Lung (tissue), 12 donors: Measurements from ENCODE around the gene CELA2B. TPM values are rescaled to one million over a fixed set of nuclear protein-coding genes. Genes with fewer than 3 reads are reported as not detected.

Experiments
- ATAC-seq: fragments of 200-7000 bp; cut with Tn5 transposase; one replicate; pipeline ENCODE4 v1.9.1; 2020; ENCODE audit warnings: moderate number of reproducible peaks; ENCODE audit not compliant: insufficient read depth, low FRiP score
- DNase-seq, 3 donors: peaks; one replicate each; pipeline ENCODE4 v3.0.0-alpha.2; 2013 to 2017
- H3K27ac ChIP-seq, 2 donors: one replicate each; pipeline ENCODE4 v1.5.1; 2013; ENCODE audit warnings: mild to moderate bottlenecking in 2 of 2, moderate library complexity in 2 of 2, control low read depth in 1 of 2, inconsistent platforms in 1 of 2, low read depth in 1 of 2, low read length in 1 of 2
- H3K27me3 ChIP-seq, 3 donors: one replicate each; pipeline ENCODE4 v1.5.1; 2013; ENCODE audit warnings: low read length in 2 of 3; ENCODE audit not compliant: control insufficient read depth in 3 of 3, insufficient read depth in 3 of 3
- H3K36me3 ChIP-seq, 4 donors: one replicate each; pipeline ENCODE4 v1.5.1; 2013; ENCODE audit warnings: low read length in 4 of 4, mild to moderate bottlenecking in 1 of 4, moderate library complexity in 1 of 4; ENCODE audit not compliant: control insufficient read depth in 4 of 4, insufficient read depth in 4 of 4
- H3K4me1 ChIP-seq, 5 donors: one replicate each; pipeline ENCODE4 v1.5.1; 2013; ENCODE audit warnings: low read length in 5 of 5, mild to moderate bottlenecking in 2 of 5, moderate library complexity in 1 of 5; ENCODE audit not compliant: control insufficient read depth in 5 of 5, insufficient read depth in 5 of 5
- H3K4me3 ChIP-seq: one replicate; pipeline ENCODE4 v1.5.1; 2013; ENCODE audit warnings: mild to moderate bottlenecking, control low read depth, moderate library complexity
- H3K9ac ChIP-seq, 2 donors: one replicate each; pipeline ENCODE4 v1.5.1; 2013; ENCODE audit warnings: low read length in 2 of 2, control low read depth in 1 of 2; ENCODE audit not compliant: insufficient read depth in 1 of 2
- H3K9me3 ChIP-seq, 4 donors: one replicate each; pipeline ENCODE4 v1.5.1; 2013; ENCODE audit warnings: low read length in 3 of 4, mild to moderate bottlenecking in 1 of 4, moderate library complexity in 1 of 4; ENCODE audit not compliant: control insufficient read depth in 4 of 4, insufficient read depth in 3 of 4
- CTCF ChIP-seq: IDR thresholded peaks from 2 replicates; pipeline ENCODE4 v1.5.1; 2012; ENCODE audit warnings: mild to moderate bottlenecking; ENCODE audit errors: control extremely low read depth, extremely low read depth
- WGBS, 2 donors: extraction: QIAGEN DNeasy Blood & Tissue Kit; methylation state at CpG; one replicate each; pipeline ENCODE4 v1.1.7; 2013; 5-methylcytosine and 5-hydroxymethylcytosine counted together
- polyA plus RNA-seq, 2 donors: library from polyadenylated mRNA; stranded (reverse); fragments of 200-250 nt; gene quantifications; one replicate each; pipeline ENCODE4 v1.2.1, GENCODE V29; 2013
- total RNA-seq, 2 donors: library from RNA; depleted of rRNA in 1 of 2; stranded (reverse); fragments of >200 nt in 1 of 2; gene quantifications; one replicate each; pipeline ENCODE4 v1.2.1, GENCODE V29; 2014 to 2021
- donor health status: control.
- donor health status: control.
- donor health status: Bipolar disorder and iron deficiency.
- donor health status: healthy.
- donor health status: DM: yes; HTN: yes; CAD: no.

The CELA2B gene
- total and polyA plus RNA-seq, 4 donors: 0.63 to 1.3 TPM; not detected in 2

GRCh38 chr1:15525050-15526020 is 49.4 kb downstream of the CELA2B start:
- ATAC-seq (no peak), DNase-seq (peak in 2 of 3 donors; percentile 18 to 59)
- Histone ChIP-seq H3K4me3 (peak overlapping the region; percentile 49), H3K9me3 (no peaks in the 10 kb centered on the region), H3K36me3 (peaks cover 0 to 4% (median 0%) of the 10 kb centered on the region in 4 donors), H3K27ac (peak overlapping the region; percentile 74 to 96), H3K9ac (peak overlapping the region in 1 of 2 donors; percentile 7), H3K27me3 (no peaks in the 10 kb centered on the region), H3K4me1 (peaks cover 0 to 29% (median 11%) of the 10 kb centered on the region in 5 donors)
- TF ChIP-seq CTCF: no peak
- 3 to 5% methylated on average over 38 to 40 of the region's 40 CpGs for WGBS, 2 donors

GRCh38 chr1:15526021-15526489 is 50.2 kb downstream of the CELA2B start:
- ATAC-seq (no peak), DNase-seq (no peak)
- no peak for TF ChIP-seq CTCF
- WGBS, 2 donors: 17 to 19% methylated on average over 9 of the region's 9 CpGs
- H3K9me3 ChIP-seq: no peaks in the 10 kb centered on the region
- H3K4me1 ChIP-seq: peaks cover 0 to 29% (median 11%) of the 10 kb centered on the region in 5 donors
- peak overlapping the region; percentile 43 to 71 for H3K27ac ChIP-seq
- no peak overlapping the region for H3K4me3 ChIP-seq
- H3K27me3 ChIP-seq: no peaks in the 10 kb centered on the region
- H3K36me3 ChIP-seq: peaks cover 0 to 6% (median 2%) of the 10 kb centered on the region in 4 donors
- peak overlapping the region in 1 of 2 donors; percentile 7 for H3K9ac ChIP-seq

- DNase-seq (peak; percentile 100), ATAC-seq (peak; percentile 53)
- peak; percentile 8 for TF ChIP-seq CTCF
- peak within 1 kb of the TSS; percentile 93 to 96 for H3K27ac ChIP-seq
- H3K9me3 ChIP-seq: no peaks in the 10 kb centered on the region
- H3K4me1 ChIP-seq: peaks cover 0 to 29% (median 11%) of the 10 kb centered on the region in 5 donors
- H3K36me3 ChIP-seq: peaks cover 0 to 6% (median 2%) of the 10 kb centered on the region in 4 donors
- H3K9ac ChIP-seq: peak within 1 kb of the TSS; percentile 84 to 92
- 0% methylated on average over 59 to 65 of the region's 65 CpGs for WGBS, 2 donors
- H3K27me3 ChIP-seq: no peaks in the 10 kb centered on the region
- H3K4me3 ChIP-seq: peak within 1 kb of the TSS; percentile 78
Measured at GRCh38 chr1:15526490-15527339, 50.8 kb downstream of the CELA2B start, which contains the start of gene DNAJC16. TSS of gene DNAJC16 (plus strand) at chr1:15526848. CDS start at chr1:15529106, 2,258 bp downstream.
